Measurements from ENCODE around the gene URM1. TPM values are rescaled to one million over a fixed set of nuclear protein-coding genes. Genes with fewer than 3 reads are reported as not detected.

URM1 gene
- polyA plus RNA-seq, 3 donors: 54.6 to 62.9 (median 55.4) TPM

Other genes with a start within 250 kb of the URM1 start
- 10 to 100 TPM; 37.8 to 61.4 (median 55.5) TPM for gene PTGES2, start 243.6 kb upstream of the URM1 start, polyA plus RNA-seq (ENCODE audit: insufficient read length in 3 of 3)
- gene LCN2, start 221.9 kb upstream of the URM1 start, polyA plus RNA-seq (ENCODE audit: insufficient read length in 3 of 3): 1 to 10 TPM; 1.2 to 1.3 (median 1.2) TPM
- 10 to 100 TPM; 30.0 to 51.0 (median 48.6) TPM for gene BBLN, start 211.1 kb upstream of the URM1 start, polyA plus RNA-seq (ENCODE audit: insufficient read length in 3 of 3)
- 100 to 1,000 TPM; 115 to 139 (median 124) TPM for gene CIZ1, start 179.8 kb upstream of the URM1 start, polyA plus RNA-seq (ENCODE audit: insufficient read length in 3 of 3)
- 100 to 1,000 TPM; 106 to 279 (median 123) TPM for gene DNM1, start 168.0 kb upstream of the URM1 start, polyA plus RNA-seq (ENCODE audit: insufficient read length in 3 of 3)
- 100 to 1,000 TPM in 1 of 3 donors, 10 to 100 TPM in 2; 72.9 to 115 (median 81.4) TPM for gene GOLGA2, start 95.4 kb upstream of the URM1 start, polyA plus RNA-seq (ENCODE audit: insufficient read length in 3 of 3)
- gene SWI5, start 95.1 kb upstream of the URM1 start, polyA plus RNA-seq (ENCODE audit: insufficient read length in 3 of 3): 10 to 100 TPM; 29.3 to 34.2 (median 30.3) TPM
- 10 to 100 TPM; 40.0 to 42.5 (median 42.0) TPM for gene TRUB2, start 48.9 kb upstream of the URM1 start, polyA plus RNA-seq (ENCODE audit: insufficient read length in 3 of 3)
- gene COQ4, start 48.5 kb upstream of the URM1 start, polyA plus RNA-seq (ENCODE audit: insufficient read length in 3 of 3): 10 to 100 TPM; 57.3 to 96.9 (median 68.8) TPM
- 10 to 100 TPM; 15.3 to 22.7 (median 21.7) TPM for gene SLC27A4, start 30.8 kb upstream of the URM1 start, polyA plus RNA-seq (ENCODE audit: insufficient read length in 3 of 3)
- gene CERCAM, start 49.5 kb downstream of the URM1 start, polyA plus RNA-seq (ENCODE audit: insufficient read length in 3 of 3): 10 to 100 TPM; 30.6 to 48.0 (median 45.5) TPM
- 10 to 100 TPM; 46.9 to 51.8 (median 49.9) TPM for gene ODF2, start 84.6 kb downstream of the URM1 start, polyA plus RNA-seq (ENCODE audit: insufficient read length in 3 of 3)
- 10 to 100 TPM; 28.5 to 33.8 (median 28.9) TPM for gene GLE1, start 133.3 kb downstream of the URM1 start, polyA plus RNA-seq (ENCODE audit: insufficient read length in 3 of 3)
- 100 to 1,000 TPM; 329 to 433 (median 374) TPM for gene SPTAN1, start 181.2 kb downstream of the URM1 start, polyA plus RNA-seq (ENCODE audit: insufficient read length in 3 of 3)